Activated CD8-positive, alpha-beta memory T cell treated with anti-CD3 and anti-CD28 coated beads, Interleukin-2, amount 10 ng/mL, durations not matched to agents 7 days and 5 days (primary cell): ENCODE data around the gene TBCD. TPM values are rescaled to one million over a fixed set of nuclear protein-coding genes. Genes with fewer than 3 reads are reported as not detected.

Experiments used
- ATAC-seq: fragments of 150-1000 bp; cut with Tn5 transposase; one replicate; pipeline ENCODE4 v1.10.0; 2021; ENCODE audit warnings: moderate library complexity
- CTCF ChIA-PET: fragments of 350-600 bp; sonication (Branson Sonifier 250); formaldehyde crosslinking; loops from one replicate; lab custom pipeline; 2021; ENCODE audit warnings: antibody characterized with exemption; lab: Charles Lee
- DNase-seq: peaks from one replicate; pipeline ENCODE4 v3.0.0-alpha.2; 2020
- H3K27ac Mint-ChIP-seq: one replicate; pipeline ENCODE4 v1.8.0; 2021; ENCODE audit warnings: mild to moderate bottlenecking, mixed read lengths
- H3K27me3 Mint-ChIP-seq: one replicate; pipeline ENCODE4 v1.8.0; 2021; ENCODE audit warnings: mixed read lengths
- H3K36me3 Mint-ChIP-seq: one replicate; pipeline ENCODE4 v1.8.0; 2021; ENCODE audit warnings: mild to moderate bottlenecking, mixed read lengths
- H3K4me1 Mint-ChIP-seq: one replicate; pipeline ENCODE4 v1.8.0; 2021; ENCODE audit warnings: mixed read lengths
- H3K4me3 Mint-ChIP-seq: one replicate; pipeline ENCODE4 v1.8.0; 2021; ENCODE audit warnings: mild to moderate bottlenecking, moderate library complexity, mixed read lengths
- H3K9me3 Mint-ChIP-seq: one replicate; pipeline ENCODE4 v1.8.0; 2022; ENCODE audit warnings: low read depth, mixed read lengths
- total RNA-seq, 2 experiments: library from RNA; stranded (reverse); gene quantifications; one replicate each; pipeline ENCODE4 v1.2.3, GENCODE V29; 2021

Gene TBCD
- total RNA-seq, 2 experiments from 2014 or later: 105 to 157 TPM

- CTCF ChIA-PET: interaction anchor here (1.6 kb wide), 1 partner anchor 19 kb away, joined by 3 read pairs; no protein-coding TSS in a partner anchor
- no peak overlapping the region for H3K27ac Mint-ChIP-seq
- ATAC-seq: no peak
- H3K4me3 Mint-ChIP-seq: no peak overlapping the region
- H3K9me3 Mint-ChIP-seq: no peaks in the 10 kb centered on the region
- H3K4me1 Mint-ChIP-seq: peaks cover 40% of the 10 kb centered on the region
- H3K27me3 Mint-ChIP-seq: no peaks in the 10 kb centered on the region
- H3K36me3 Mint-ChIP-seq: peaks cover 27% of the 10 kb centered on the region
- DNase-seq: no peak
Measured at GRCh38 chr17:82896071-82897000, 144.5 kb downstream of the TBCD start.

- Mint-ChIP-seq H3K27me3 (no peaks in the 10 kb centered on the region), H3K27ac (no peak overlapping the region), H3K4me1 (peaks cover 31% of the 10 kb centered on the region), H3K9me3 (no peaks in the 10 kb centered on the region), H3K4me3 (no peak overlapping the region), H3K36me3 (peaks cover 27% of the 10 kb centered on the region)
- CTCF ChIA-PET: interaction anchor here (0.8 to 1.6 kb wide), 2 partner anchors 17 to 19 kb away, joined by 3 read pairs; no protein-coding TSS in a partner anchor
- DNase-seq: no peak
- no peak for ATAC-seq
Measured at GRCh38 chr17:82897514-82898249, 145.8 kb downstream of the TBCD start.

GRCh38 chr17:82898976-82899514 lies 147.2 kb downstream of the TBCD start:
- ATAC-seq (no peak), DNase-seq (no peak)
- no peaks in the 10 kb centered on the region for H3K27me3 Mint-ChIP-seq
- H3K4me3 Mint-ChIP-seq: no peak overlapping the region
- CTCF ChIA-PET: interaction anchor here (1.0 kb wide), 1 partner anchor 14 kb away, joined by 3 read pairs; no protein-coding TSS in a partner anchor
- peaks cover 17% of the 10 kb centered on the region for H3K4me1 Mint-ChIP-seq
- H3K36me3 Mint-ChIP-seq: peaks cover 24% of the 10 kb centered on the region
- no peak overlapping the region for H3K27ac Mint-ChIP-seq
- no peaks in the 10 kb centered on the region for H3K9me3 Mint-ChIP-seq

- ATAC-seq (no peak), DNase-seq (no peak)
- Mint-ChIP-seq H3K36me3 (peaks cover 23% of the 10 kb centered on the region), H3K4me3 (no peak overlapping the region), H3K9me3 (no peaks in the 10 kb centered on the region), H3K27me3 (no peaks in the 10 kb centered on the region), H3K4me1 (peaks cover 12% of the 10 kb centered on the region), H3K27ac (no peak overlapping the region)
- CTCF ChIA-PET: no interaction called here
Measured at GRCh38 chr17:82899941-82900340, 148.1 kb downstream of the TBCD start.

- H3K36me3 Mint-ChIP-seq: peaks cover 20% of the 10 kb centered on the region
- H3K27me3 Mint-ChIP-seq: no peaks in the 10 kb centered on the region
- CTCF ChIA-PET: no interaction called here
- H3K27ac Mint-ChIP-seq: no peak overlapping the region
- DNase-seq (no peak), ATAC-seq (no peak)
- peaks cover 12% of the 10 kb centered on the region for H3K4me1 Mint-ChIP-seq
- no peaks in the 10 kb centered on the region for H3K9me3 Mint-ChIP-seq
- H3K4me3 Mint-ChIP-seq: no peak overlapping the region
Measured at GRCh38 chr17:82900741-82901140, 148.9 kb downstream of the TBCD start.

GRCh38 chr17:82901356-82901755 lies 149.5 kb downstream of the TBCD start:
- Mint-ChIP-seq H3K27me3 (no peaks in the 10 kb centered on the region), H3K27ac (no peak overlapping the region), H3K4me1 (peaks cover 12% of the 10 kb centered on the region), H3K4me3 (no peak overlapping the region), H3K36me3 (peaks cover 22% of the 10 kb centered on the region), H3K9me3 (no peaks in the 10 kb centered on the region)
- DNase-seq: no peak
- CTCF ChIA-PET: no interaction called here
- ATAC-seq: no peak

- DNase-seq (no peak), ATAC-seq (no peak)
- no peaks in the 10 kb centered on the region for H3K27me3 Mint-ChIP-seq
- no peak overlapping the region for H3K4me3 Mint-ChIP-seq
- H3K36me3 Mint-ChIP-seq: peaks cover 20% of the 10 kb centered on the region
- H3K9me3 Mint-ChIP-seq: no peaks in the 10 kb centered on the region
- H3K4me1 Mint-ChIP-seq: peaks cover 10% of the 10 kb centered on the region
- CTCF ChIA-PET: no interaction called here
- no peak overlapping the region for H3K27ac Mint-ChIP-seq
Measured at GRCh38 chr17:82901856-82902255, 150.0 kb downstream of the TBCD start.

- Mint-ChIP-seq H3K4me1 (peaks cover 12% of the 10 kb centered on the region), H3K36me3 (peaks cover 19% of the 10 kb centered on the region), H3K4me3 (no peak overlapping the region), H3K9me3 (no peaks in the 10 kb centered on the region), H3K27me3 (no peaks in the 10 kb centered on the region), H3K27ac (no peak overlapping the region)
- ATAC-seq (no peak), DNase-seq (no peak)
- CTCF ChIA-PET: no interaction called here
Measured at GRCh38 chr17:82902972-82903874, 151.4 kb downstream of the TBCD start.

GRCh38 chr17:82905130-82905529 lies 153.3 kb downstream of the TBCD start:
- ATAC-seq (no peak), DNase-seq (no peak)
- CTCF ChIA-PET: interaction anchor here (0.9 kb wide), 1 partner anchor 123 kb away, joined by 4 read pairs; no protein-coding TSS in a partner anchor
- Mint-ChIP-seq H3K36me3 (peaks cover 10% of the 10 kb centered on the region), H3K4me1 (peaks cover 12% of the 10 kb centered on the region), H3K27ac (no peak overlapping the region), H3K4me3 (no peak overlapping the region), H3K27me3 (no peaks in the 10 kb centered on the region), H3K9me3 (no peaks in the 10 kb centered on the region)

GRCh38 chr17:82907797-82908542 lies 156.1 kb downstream of the TBCD start:
- CTCF ChIA-PET: interaction anchor here (0.9 to 1.4 kb wide), 3 partner anchors 127 to 176 kb away, joined by 3 to 8 read pairs (median 4); no protein-coding TSS in a partner anchor
- Mint-ChIP-seq H3K9me3 (no peaks in the 10 kb centered on the region), H3K36me3 (peaks cover 5% of the 10 kb centered on the region), H3K4me1 (peaks cover 13% of the 10 kb centered on the region), H3K27me3 (no peaks in the 10 kb centered on the region), H3K27ac (peak overlapping the region; percentile 1), H3K4me3 (no peak overlapping the region)
- DNase-seq (no peak), ATAC-seq (no peak)

GRCh38 chr17:82908543-82909160 lies 156.8 kb downstream of the TBCD start:
- peaks cover 7% of the 10 kb centered on the region for H3K36me3 Mint-ChIP-seq
- CTCF ChIA-PET: interaction anchor here (0.8 to 1.4 kb wide), 4 partner anchors 24 to 175 kb away, joined by 3 to 8 read pairs (median 4); no protein-coding TSS in a partner anchor
- H3K27ac Mint-ChIP-seq: no peak overlapping the region
- ATAC-seq: no peak
- no peak overlapping the region for H3K4me3 Mint-ChIP-seq
- H3K27me3 Mint-ChIP-seq: no peaks in the 10 kb centered on the region
- no peaks in the 10 kb centered on the region for H3K9me3 Mint-ChIP-seq
- H3K4me1 Mint-ChIP-seq: peaks cover 13% of the 10 kb centered on the region
- DNase-seq: no peak
